Measurements from ENCODE around the gene MGST1.

Gene MGST1

GRCh38 chr12:16347391-16348298, at the start of gene MGST1:
Gene MGST1 (plus strand): TSS chr12:16347645. CDS start chr12:16354253, 6,608 bp downstream.
- DNase-seq: no peak

- DNase-seq: no peak
These were observed 48.0 kb upstream of the MGST1 start for GRCh38 chr12:16299403-16299802.

- DNase-seq: no peak
These were observed 47.3 kb upstream of the MGST1 start for GRCh38 chr12:16300122-16300521.

GRCh38 chr12:16300736-16301135, 46.7 kb upstream of the MGST1 start:
- no peak for DNase-seq

- DNase-seq: no peak
These were observed 43.5 kb upstream of the MGST1 start for GRCh38 chr12:16303939-16304338.

GRCh38 chr12:16307856-16308475, 39.5 kb upstream of the MGST1 start:
- DNase-seq: no peak

GRCh38 chr12:16310934-16311333, 36.5 kb upstream of the MGST1 start:
- DNase-seq: no peak

- DNase-seq: no peak
These were observed 24.4 kb upstream of the MGST1 start for GRCh38 chr12:16323010-16323409.

- DNase-seq: no peak
These were observed 23.8 kb upstream of the MGST1 start for GRCh38 chr12:16323638-16324037.

GRCh38 chr12:16324272-16324671, 23.2 kb upstream of the MGST1 start:
- DNase-seq: no peak

GRCh38 chr12:16324772-16325171, 22.7 kb upstream of the MGST1 start:
- DNase-seq: no peak

GRCh38 chr12:16325426-16325825, 22.0 kb upstream of the MGST1 start:
- DNase-seq: no peak

GRCh38 chr12:16327963-16328362, 19.5 kb upstream of the MGST1 start:
- DNase-seq: no peak

GRCh38 chr12:16329594-16329993, 17.9 kb upstream of the MGST1 start:
- no peak for DNase-seq

- no peak for DNase-seq
These were observed 16.9 kb upstream of the MGST1 start for GRCh38 chr12:16330560-16330959.

GRCh38 chr12:16331998-16332397, 15.4 kb upstream of the MGST1 start:
- no peak for DNase-seq

- no peak for DNase-seq
These were observed 11.6 kb upstream of the MGST1 start for GRCh38 chr12:16335838-16336237.

GRCh38 chr12:16344269-16344668, 3.2 kb upstream of the MGST1 start:
- no peak for DNase-seq

- DNase-seq: no peak
These were observed 2.3 kb upstream of the MGST1 start for GRCh38 chr12:16345105-16345504.

- DNase-seq: no peak
These were observed 487 bp upstream of the MGST1 start for GRCh38 chr12:16346958-16347357.

- DNase-seq: no peak
These were observed 1.1 kb downstream of the MGST1 start for GRCh38 chr12:16348435-16349130.

- no peak for DNase-seq
These were observed 1.7 kb downstream of the MGST1 start for GRCh38 chr12:16349131-16349460.

GRCh38 chr12:16350682-16351081, 3.2 kb downstream of the MGST1 start:
- DNase-seq: no peak

- no peak for DNase-seq
These were observed 5.0 kb downstream of the MGST1 start for GRCh38 chr12:16352481-16352880.

All from stimulated activated CD4-positive, alpha-beta T cell treated with anti-CD3 and anti-CD28 coated beads, Interleukin-2, amount 100 ng/mL, for 48 hours (primary cell).